NB4 (cell line): ENCODE data around the gene DLEC1.

Source experiments
- CTCF ChIP-seq: IDR thresholded peaks from one replicate; pipeline ENCODE4 v1.5.1; 2012; ENCODE audit warnings: low read depth, low read length
- POLR2A ChIP-seq: IDR thresholded peaks from 2 replicates; pipeline ENCODE4 v1.6.1; 2011; ENCODE audit warnings: mild to moderate bottlenecking; ENCODE audit not compliant: insufficient read length; ENCODE audit errors: extremely low read depth

- TF ChIP-seq CTCF = no peak
- TF ChIP-seq POLR2A = no peak
These were observed 41.1 kb upstream of the DLEC1 start for GRCh38 chr3:37997791-37998370.
